SK-N-SH treated with all-trans-retinoic acid at 6 μM for 48 hours (cell line): Measurements from ENCODE around the gene GBX1.

ENCODE experiments used
- ATAC-seq: fragments of 200-7000 bp; cut with Tn5 transposase; 3 replicates; pipeline ENCODE4 v1.9.1; 2020; ENCODE audit warnings: mild to moderate bottlenecking, moderate library complexity
- ARNTL ChIP-seq: fragments of 450-650 bp; formaldehyde crosslinking; IDR thresholded peaks from 2 replicates; pipeline ENCODE4 v1.5.0; 2020; ENCODE audit warnings: low read depth, mild to moderate bottlenecking, moderate library complexity, borderline replicate concordance
- BACH2 ChIP-seq: fragments of 250-450 bp; sonication (Bioruptor Pico); IDR thresholded peaks from 2 replicates; pipeline ENCODE4 v1.9.0; 2021; ENCODE audit warnings: mild to moderate bottlenecking, borderline replicate concordance
- CSDC2 ChIP-seq: fragments of 250-450 bp; sonication (Bioruptor Pico); IDR thresholded peaks from 2 replicates; pipeline ENCODE4 v1.5.0; 2020; ENCODE audit warnings: mild to moderate bottlenecking, moderate library complexity
- ESRRG ChIP-seq: fragments of 250-450 bp; sonication (Bioruptor Pico); IDR thresholded peaks from 2 replicates; pipeline ENCODE4 v1.6.1; 2021; ENCODE audit warnings: mild to moderate bottlenecking
- GLIS3 ChIP-seq: fragments of 250-450 bp; sonication (Bioruptor Pico); IDR thresholded peaks from 2 replicates; pipeline ENCODE4 v1.5.0; 2020; ENCODE audit warnings: mild to moderate bottlenecking, moderate library complexity
- ISL1 ChIP-seq: fragments of 250-450 bp; sonication (Bioruptor Pico); IDR thresholded peaks from 2 replicates; pipeline ENCODE4 v2.1.2; 2022; ENCODE audit warnings: mild to moderate bottlenecking, moderate library complexity
- OSR1 ChIP-seq: fragments of 250-450 bp; sonication (Bioruptor Pico); IDR thresholded peaks from 2 replicates; pipeline ENCODE4 v1.8.0; 2022; ENCODE audit warnings: moderate library complexity, mild to moderate bottlenecking, inconsistent platforms
- RARB ChIP-seq: fragments of 250-450 bp; sonication (Bioruptor Pico); IDR thresholded peaks from 2 replicates; pipeline ENCODE4 v1.8.0; 2021; ENCODE audit warnings: mild to moderate bottlenecking, moderate library complexity
- SNAI2 ChIP-seq: fragments of 250-450 bp; sonication (Bioruptor Pico); IDR thresholded peaks from 2 replicates; pipeline ENCODE4 v1.5.0; 2020; ENCODE audit warnings: mild to moderate bottlenecking, moderate library complexity
- TCF4 ChIP-seq: fragments of 250-450 bp; sonication (Bioruptor Pico); IDR thresholded peaks from 2 replicates; pipeline ENCODE4 v1.8.0; 2021; ENCODE audit warnings: mild to moderate bottlenecking, moderate library complexity, borderline replicate concordance
- TOX ChIP-seq: fragments of 250-450 bp; sonication (Bioruptor Pico); IDR thresholded peaks from 2 replicates; pipeline ENCODE4 v1.8.0; 2021; ENCODE audit warnings: mild to moderate bottlenecking, moderate library complexity, borderline replicate concordance
- ZC3H10 ChIP-seq: fragments of 250-450 bp; sonication (Bioruptor Pico); IDR thresholded peaks from 2 replicates; pipeline ENCODE4 v1.5.1; 2021; ENCODE audit warnings: mild to moderate bottlenecking, moderate library complexity
- ZFP3 ChIP-seq: fragments of 250-450 bp; sonication (Bioruptor Pico); IDR thresholded peaks from 2 replicates; pipeline ENCODE4 v1.5.0; 2020; ENCODE audit warnings: mild to moderate bottlenecking, moderate library complexity
- ZFP30 ChIP-seq: fragments of 450-650 bp; formaldehyde crosslinking; IDR thresholded peaks from 2 replicates; pipeline ENCODE4 v1.5.0; 2022; ENCODE audit warnings: mild to moderate bottlenecking, moderate library complexity
- ZNF565 ChIP-seq: fragments of 450-650 bp; formaldehyde crosslinking; conservative IDR thresholded peaks from 2 replicates; pipeline ENCODE4 v1.5.0; 2020; ENCODE audit warnings: low read depth, mild to moderate bottlenecking, moderate library complexity
- ZNF70 ChIP-seq: fragments of 450-650 bp; formaldehyde crosslinking; IDR thresholded peaks from 2 replicates; pipeline ENCODE4 v1.5.0; 2020; ENCODE audit warnings: mild to moderate bottlenecking, moderate library complexity
- ZNF8 ChIP-seq: fragments of 450-650 bp; formaldehyde crosslinking; IDR thresholded peaks from 2 replicates; pipeline ENCODE4 v1.5.0; 2020; ENCODE audit warnings: mild to moderate bottlenecking, moderate library complexity
- TF ChIP-seq, protein P1 (sequence below): fragments of 250-450 bp; sonication (Bioruptor Pico); IDR thresholded peaks from 2 replicates; pipeline ENCODE4 v1.8.0; 2021; ENCODE audit warnings: low read depth, mild to moderate bottlenecking, moderate library complexity, borderline replicate concordance
- TF ChIP-seq, protein P2 (sequence below): fragments of 250-450 bp; sonication (Bioruptor Pico); IDR thresholded peaks from 2 replicates; pipeline ENCODE4 v1.5.1; 2021; ENCODE audit warnings: mild to moderate bottlenecking, moderate library complexity
- TF ChIP-seq, protein P3 (sequence below): fragments of 250-450 bp; sonication (Bioruptor Pico); IDR thresholded peaks from 2 replicates; pipeline ENCODE4 v1.5.1; 2020; ENCODE audit warnings: low read depth, mild to moderate bottlenecking, moderate library complexity
- TF ChIP-seq, protein P4 (sequence below): fragments of 250-450 bp; sonication (Bioruptor Pico); IDR thresholded peaks from 2 replicates; pipeline ENCODE4 v1.5.0; 2020; ENCODE audit warnings: mild to moderate bottlenecking, moderate library complexity
- TF ChIP-seq, protein P5 (sequence below): fragments of 250-450 bp; sonication (Bioruptor Pico); IDR thresholded peaks from 2 replicates; pipeline ENCODE4 v1.8.0; 2020; ENCODE audit warnings: mild to moderate bottlenecking, moderate library complexity, borderline replicate concordance

Gene GBX1

DNA sequence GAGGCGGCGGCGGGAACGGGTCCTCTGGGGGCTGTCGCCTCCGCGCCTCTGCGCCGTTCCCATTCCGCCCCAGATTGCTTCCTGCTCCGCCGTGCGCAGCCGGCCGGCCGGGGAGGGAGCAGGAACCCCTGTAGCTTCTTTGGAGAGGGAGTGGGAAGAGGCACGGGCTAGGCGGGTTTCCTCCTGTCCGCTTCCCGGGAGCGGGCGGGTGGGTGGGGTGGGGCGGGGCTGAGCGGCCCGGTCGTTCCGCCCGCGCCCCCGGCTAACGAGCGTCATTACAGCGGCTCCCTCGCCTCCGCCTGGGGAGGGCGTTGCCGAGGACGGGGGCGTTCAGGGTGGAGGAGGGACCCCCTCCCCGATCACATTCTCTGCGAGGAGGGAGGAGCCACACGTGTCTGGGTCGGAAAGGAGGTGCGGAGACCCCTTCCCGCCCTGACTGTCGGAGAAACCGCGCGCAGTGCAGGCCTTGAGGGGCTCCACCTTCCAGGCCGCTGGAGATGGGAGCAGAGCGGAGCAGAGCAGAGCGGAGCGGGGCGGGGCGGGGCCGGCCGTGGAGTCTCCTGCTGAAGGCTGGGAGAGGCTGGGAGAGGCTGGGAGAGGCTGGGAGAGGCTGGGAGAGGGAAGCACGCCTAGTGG is 41.5 kb downstream of the GBX1 start:
- TF ChIP-seq, protein P1, sequence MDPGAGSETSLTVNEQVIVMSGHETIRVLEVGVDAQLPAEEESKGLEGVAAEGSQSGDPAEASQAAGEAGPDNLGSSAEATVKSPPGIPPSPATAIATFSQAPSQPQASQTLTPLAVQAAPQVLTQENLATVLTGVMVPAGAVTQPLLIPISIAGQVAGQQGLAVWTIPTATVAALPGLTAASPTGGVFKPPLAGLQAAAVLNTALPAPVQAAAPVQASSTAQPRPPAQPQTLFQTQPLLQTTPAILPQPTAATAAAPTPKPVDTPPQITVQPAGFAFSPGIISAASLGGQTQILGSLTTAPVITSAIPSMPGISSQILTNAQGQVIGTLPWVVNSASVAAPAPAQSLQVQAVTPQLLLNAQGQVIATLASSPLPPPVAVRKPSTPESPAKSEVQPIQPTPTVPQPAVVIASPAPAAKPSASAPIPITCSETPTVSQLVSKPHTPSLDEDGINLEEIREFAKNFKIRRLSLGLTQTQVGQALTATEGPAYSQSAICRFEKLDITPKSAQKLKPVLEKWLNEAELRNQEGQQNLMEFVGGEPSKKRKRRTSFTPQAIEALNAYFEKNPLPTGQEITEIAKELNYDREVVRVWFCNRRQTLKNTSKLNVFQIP (CRISPR knock-in tag): no peak
- TF ChIP-seq OSR1 (CRISPR knock-in tag) (no peak), ESRRG (CRISPR knock-in tag) (no peak), ZFP3 (CRISPR knock-in tag) (no peak), SNAI2 (CRISPR knock-in tag) (no peak), ZNF8 (no peak), ZC3H10 (CRISPR knock-in tag) (no peak), ARNTL (CRISPR knock-in tag) (no peak), ZFP30 (CRISPR knock-in tag) (no peak)
- TF ChIP-seq, protein P2, sequence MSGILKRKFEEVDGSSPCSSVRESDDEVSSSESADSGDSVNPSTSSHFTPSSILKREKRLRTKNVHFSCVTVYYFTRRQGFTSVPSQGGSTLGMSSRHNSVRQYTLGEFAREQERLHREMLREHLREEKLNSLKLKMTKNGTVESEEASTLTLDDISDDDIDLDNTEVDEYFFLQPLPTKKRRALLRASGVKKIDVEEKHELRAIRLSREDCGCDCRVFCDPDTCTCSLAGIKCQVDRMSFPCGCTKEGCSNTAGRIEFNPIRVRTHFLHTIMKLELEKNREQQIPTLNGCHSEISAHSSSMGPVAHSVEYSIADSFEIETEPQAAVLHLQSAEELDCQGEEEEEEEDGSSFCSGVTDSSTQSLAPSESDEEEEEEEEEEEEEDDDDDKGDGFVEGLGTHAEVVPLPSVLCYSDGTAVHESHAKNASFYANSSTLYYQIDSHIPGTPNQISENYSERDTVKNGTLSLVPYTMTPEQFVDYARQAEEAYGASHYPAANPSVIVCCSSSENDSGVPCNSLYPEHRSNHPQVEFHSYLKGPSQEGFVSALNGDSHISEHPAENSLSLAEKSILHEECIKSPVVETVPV: no peak
- no peak for ATAC-seq

DNA sequence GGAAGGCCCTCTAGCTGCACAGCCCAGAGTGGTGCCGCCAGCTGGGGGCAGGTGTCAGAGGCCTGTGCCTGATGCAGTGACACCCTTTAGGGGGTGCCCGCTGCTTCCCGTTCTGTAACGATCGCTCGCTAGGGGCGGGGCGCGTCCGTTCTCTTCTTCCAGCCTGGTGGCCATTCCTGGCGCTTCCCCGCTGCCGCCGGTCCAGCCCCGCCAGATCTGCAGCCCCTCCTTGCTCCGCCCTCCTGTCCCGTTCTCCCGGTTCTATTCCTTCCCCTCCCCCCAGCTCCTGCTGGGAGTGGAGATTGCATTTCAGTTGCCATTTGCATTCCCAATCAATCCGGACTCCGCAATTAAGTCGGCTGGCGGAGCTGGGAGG is 42.0 kb downstream of the GBX1 start:
- ATAC-seq: no peak
- TF ChIP-seq BACH2 (CRISPR knock-in tag): no peak
- no peak for TF ChIP-seq RARB (CRISPR knock-in tag)
- TF ChIP-seq ARNTL (CRISPR knock-in tag): no peak
- no peak for TF ChIP-seq CSDC2 (CRISPR knock-in tag)
- TF ChIP-seq, protein P3, sequence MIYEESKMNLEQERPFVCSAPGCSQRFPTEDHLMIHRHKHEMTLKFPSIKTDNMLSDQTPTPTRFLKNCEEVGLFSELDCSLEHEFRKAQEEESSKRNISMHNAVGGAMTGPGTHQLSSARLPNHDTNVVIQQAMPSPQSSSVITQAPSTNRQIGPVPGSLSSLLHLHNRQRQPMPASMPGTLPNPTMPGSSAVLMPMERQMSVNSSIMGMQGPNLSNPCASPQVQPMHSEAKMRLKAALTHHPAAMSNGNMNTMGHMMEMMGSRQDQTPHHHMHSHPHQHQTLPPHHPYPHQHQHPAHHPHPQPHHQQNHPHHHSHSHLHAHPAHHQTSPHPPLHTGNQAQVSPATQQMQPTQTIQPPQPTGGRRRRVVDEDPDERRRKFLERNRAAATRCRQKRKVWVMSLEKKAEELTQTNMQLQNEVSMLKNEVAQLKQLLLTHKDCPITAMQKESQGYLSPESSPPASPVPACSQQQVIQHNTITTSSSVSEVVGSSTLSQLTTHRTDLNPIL (CRISPR knock-in tag): no peak
- TF ChIP-seq, protein P4, sequence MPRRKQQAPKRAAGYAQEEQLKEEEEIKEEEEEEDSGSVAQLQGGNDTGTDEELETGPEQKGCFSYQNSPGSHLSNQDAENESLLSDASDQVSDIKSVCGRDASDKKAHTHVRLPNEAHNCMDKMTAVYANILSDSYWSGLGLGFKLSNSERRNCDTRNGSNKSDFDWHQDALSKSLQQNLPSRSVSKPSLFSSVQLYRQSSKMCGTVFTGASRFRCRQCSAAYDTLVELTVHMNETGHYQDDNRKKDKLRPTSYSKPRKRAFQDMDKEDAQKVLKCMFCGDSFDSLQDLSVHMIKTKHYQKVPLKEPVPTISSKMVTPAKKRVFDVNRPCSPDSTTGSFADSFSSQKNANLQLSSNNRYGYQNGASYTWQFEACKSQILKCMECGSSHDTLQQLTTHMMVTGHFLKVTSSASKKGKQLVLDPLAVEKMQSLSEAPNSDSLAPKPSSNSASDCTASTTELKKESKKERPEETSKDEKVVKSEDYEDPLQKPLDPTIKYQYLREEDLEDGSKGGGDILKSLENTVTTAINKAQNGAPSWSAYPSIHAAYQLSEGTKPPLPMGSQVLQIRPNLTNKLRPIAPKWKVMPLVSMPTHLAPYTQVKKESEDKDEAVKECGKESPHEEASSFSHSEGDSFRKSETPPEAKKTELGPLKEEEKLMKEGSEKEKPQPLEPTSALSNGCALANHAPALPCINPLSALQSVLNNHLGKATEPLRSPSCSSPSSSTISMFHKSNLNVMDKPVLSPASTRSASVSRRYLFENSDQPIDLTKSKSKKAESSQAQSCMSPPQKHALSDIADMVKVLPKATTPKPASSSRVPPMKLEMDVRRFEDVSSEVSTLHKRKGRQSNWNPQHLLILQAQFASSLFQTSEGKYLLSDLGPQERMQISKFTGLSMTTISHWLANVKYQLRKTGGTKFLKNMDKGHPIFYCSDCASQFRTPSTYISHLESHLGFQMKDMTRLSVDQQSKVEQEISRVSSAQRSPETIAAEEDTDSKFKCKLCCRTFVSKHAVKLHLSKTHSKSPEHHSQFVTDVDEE: no peak
- no peak for TF ChIP-seq ZFP30 (CRISPR knock-in tag)
- no peak for TF ChIP-seq ZFP3 (CRISPR knock-in tag)
- TF ChIP-seq ZNF565 (CRISPR knock-in tag): no peak
- TF ChIP-seq GLIS3 (CRISPR knock-in tag): no peak
- TF ChIP-seq, protein P1 (CRISPR knock-in tag): no peak
- TF ChIP-seq ISL1 (CRISPR knock-in tag): no peak
- TF ChIP-seq ESRRG (CRISPR knock-in tag): no peak
- no peak for TF ChIP-seq SNAI2 (CRISPR knock-in tag)
- no peak for TF ChIP-seq ZC3H10 (CRISPR knock-in tag)
- no peak for TF ChIP-seq TOX (CRISPR knock-in tag)
- TF ChIP-seq, all 23 proteins: peak for 0

DNA sequence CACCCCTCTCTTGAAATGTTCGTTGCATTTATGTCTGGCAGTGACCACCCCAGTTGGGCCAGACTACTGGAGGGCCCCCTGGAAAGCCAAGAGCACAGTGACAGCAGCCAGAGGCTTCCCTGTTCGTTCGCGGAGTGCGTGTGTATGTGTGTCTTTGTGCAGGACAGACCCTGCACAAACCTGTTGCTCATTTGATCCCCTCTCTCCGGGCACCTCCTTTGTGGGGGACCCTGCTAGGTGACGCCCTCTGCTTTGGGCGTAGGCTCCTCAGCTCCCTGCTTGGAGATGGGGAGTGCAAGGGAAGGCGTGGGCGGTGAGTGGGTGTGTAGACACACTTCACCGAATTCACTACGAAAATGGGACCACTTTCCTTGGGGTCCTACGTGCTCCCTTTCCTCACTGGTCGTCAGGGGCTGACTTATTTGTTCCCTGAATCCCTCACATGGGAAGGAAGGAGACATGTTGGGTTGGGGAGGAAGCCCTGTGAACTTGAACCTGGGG is 42.5 kb downstream of the GBX1 start:
- no peak for ATAC-seq
- no peak for TF ChIP-seq TCF4 (CRISPR knock-in tag)
- no peak for TF ChIP-seq GLIS3 (CRISPR knock-in tag)
- no peak for TF ChIP-seq OSR1 (CRISPR knock-in tag)
- TF ChIP-seq ZNF8: no peak
- TF ChIP-seq ISL1 (CRISPR knock-in tag): no peak
- TF ChIP-seq SNAI2 (CRISPR knock-in tag): no peak
- no peak for TF ChIP-seq TOX (CRISPR knock-in tag)
- TF ChIP-seq, protein P1 (CRISPR knock-in tag): no peak
- no peak for TF ChIP-seq ZFP30 (CRISPR knock-in tag)
- TF ChIP-seq ZNF70 (CRISPR knock-in tag): no peak
- TF ChIP-seq, protein P5, sequence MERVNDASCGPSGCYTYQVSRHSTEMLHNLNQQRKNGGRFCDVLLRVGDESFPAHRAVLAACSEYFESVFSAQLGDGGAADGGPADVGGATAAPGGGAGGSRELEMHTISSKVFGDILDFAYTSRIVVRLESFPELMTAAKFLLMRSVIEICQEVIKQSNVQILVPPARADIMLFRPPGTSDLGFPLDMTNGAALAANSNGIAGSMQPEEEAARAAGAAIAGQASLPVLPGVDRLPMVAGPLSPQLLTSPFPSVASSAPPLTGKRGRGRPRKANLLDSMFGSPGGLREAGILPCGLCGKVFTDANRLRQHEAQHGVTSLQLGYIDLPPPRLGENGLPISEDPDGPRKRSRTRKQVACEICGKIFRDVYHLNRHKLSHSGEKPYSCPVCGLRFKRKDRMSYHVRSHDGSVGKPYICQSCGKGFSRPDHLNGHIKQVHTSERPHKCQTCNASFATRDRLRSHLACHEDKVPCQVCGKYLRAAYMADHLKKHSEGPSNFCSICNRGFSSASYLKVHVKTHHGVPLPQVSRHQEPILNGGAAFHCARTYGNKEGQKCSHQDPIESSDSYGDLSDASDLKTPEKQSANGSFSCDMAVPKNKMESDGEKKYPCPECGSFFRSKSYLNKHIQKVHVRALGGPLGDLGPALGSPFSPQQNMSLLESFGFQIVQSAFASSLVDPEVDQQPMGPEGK (CRISPR knock-in tag): no peak
- TF ChIP-seq ESRRG (CRISPR knock-in tag): no peak
- TF ChIP-seq, protein P3 (CRISPR knock-in tag): no peak
